H9 (cell line): Measurements from ENCODE around the gene ADORA2B. TPM values are rescaled to one million over a fixed set of nuclear protein-coding genes. Genes with fewer than 3 reads are reported as not detected.

Experiments
- DNase-seq: peaks from one replicate; pipeline ENCODE4 v3.0.0-alpha.2; 2017
- H2AFZ ChIP-seq: one replicate; pipeline ENCODE4 v1.6.1; 2013; ENCODE audit warnings: mild to moderate bottlenecking, low read length, control low read depth, moderate library complexity
- H2AK5ac ChIP-seq: 2 replicates; pipeline ENCODE4 v1.6.1; 2013; ENCODE audit warnings: low read length, control low read depth, mixed read lengths; ENCODE audit not compliant: insufficient read length
- H2BK120ac ChIP-seq: one replicate; pipeline ENCODE4 v1.6.1; 2013; ENCODE audit warnings: low read depth, mild to moderate bottlenecking, low read length, control low read depth, inconsistent platforms; ENCODE audit not compliant: poor library complexity, severe bottlenecking
- H2BK12ac ChIP-seq: 2 replicates; pipeline ENCODE4 v1.6.1; 2013; ENCODE audit warnings: low read length, control low read depth, mixed read lengths, low read depth; ENCODE audit not compliant: insufficient read length
- H2BK15ac ChIP-seq: 2 replicates; pipeline ENCODE4 v1.6.1; 2013; ENCODE audit warnings: low read depth, low read length, control low read depth
- H2BK20ac ChIP-seq: one replicate; pipeline ENCODE4 v1.6.1; 2013; ENCODE audit warnings: low read depth, mild to moderate bottlenecking, low read length, control low read depth, inconsistent platforms; ENCODE audit not compliant: poor library complexity, severe bottlenecking
- H2BK5ac ChIP-seq: 2 replicates; pipeline ENCODE4 v1.6.1; 2013; ENCODE audit warnings: low read length, control low read depth, mixed read lengths; ENCODE audit not compliant: insufficient read length
- H3K14ac ChIP-seq: 2 replicates; pipeline ENCODE4 v1.6.1; 2013; ENCODE audit warnings: low read length, control low read depth; ENCODE audit not compliant: insufficient read depth
- H3K18ac ChIP-seq: 2 replicates; pipeline ENCODE4 v1.6.1; 2013; ENCODE audit warnings: low read depth, mild to moderate bottlenecking, mixed read lengths, low read length, control low read depth; ENCODE audit not compliant: insufficient read length
- H3K23ac ChIP-seq: 2 replicates; pipeline ENCODE4 v1.6.1; 2013; ENCODE audit warnings: low read length, control low read depth, mixed read lengths, low read depth; ENCODE audit not compliant: insufficient read length
- H3K23me2 ChIP-seq: 2 replicates; pipeline ENCODE4 v1.6.1; 2013; ENCODE audit warnings: low read depth, mild to moderate bottlenecking, mixed read lengths, low read length, control low read depth; ENCODE audit not compliant: insufficient read length, poor library complexity, severe bottlenecking
- H3K27ac ChIP-seq: 2 replicates; pipeline ENCODE4 v1.5.1; 2013; ENCODE audit warnings: low read length, control low read depth, mixed read lengths, low read depth; ENCODE audit not compliant: insufficient read length
- H3K27me3 ChIP-seq: 2 replicates; pipeline ENCODE4 v1.6.1; 2013; ENCODE audit warnings: low read length, control low read depth, inconsistent platforms; ENCODE audit not compliant: insufficient read depth
- H3K4ac ChIP-seq: 2 replicates; pipeline ENCODE4 v1.6.1; 2013; ENCODE audit warnings: low read depth, mild to moderate bottlenecking, control low read depth, inconsistent platforms, low read length, moderate library complexity
- H3K4me1 ChIP-seq: 2 replicates; pipeline ENCODE4 v1.6.1; 2013; ENCODE audit warnings: low read length, control low read depth, inconsistent platforms; ENCODE audit not compliant: insufficient read depth
- H3K4me2 ChIP-seq: 2 replicates; pipeline ENCODE4 v1.6.1; 2013; ENCODE audit warnings: low read length, control low read depth, mixed read lengths; ENCODE audit not compliant: insufficient read length, insufficient read depth
- H3K56ac ChIP-seq: 2 replicates; pipeline ENCODE4 v1.6.1; 2013; ENCODE audit warnings: low read depth, mild to moderate bottlenecking, mixed read lengths, low read length, control low read depth; ENCODE audit not compliant: insufficient read length
- H3K79me1 ChIP-seq: 2 replicates; pipeline ENCODE4 v1.6.1; 2013; ENCODE audit warnings: low read depth, mild to moderate bottlenecking, moderate library complexity, low read length, control low read depth, inconsistent platforms; ENCODE audit not compliant: insufficient read depth, poor library complexity, severe bottlenecking
- H3K79me2 ChIP-seq: 2 replicates; pipeline ENCODE4 v1.6.1; 2013; ENCODE audit warnings: low read length, control low read depth, inconsistent platforms; ENCODE audit not compliant: insufficient read depth
- H3K9ac ChIP-seq: 2 replicates; pipeline ENCODE4 v1.6.1; 2013; ENCODE audit warnings: low read length, control low read depth, mixed read lengths; ENCODE audit not compliant: insufficient read length; ENCODE audit errors: extremely low read depth
- H3K9me3 ChIP-seq: one replicate; pipeline ENCODE4 v1.6.1; 2013; ENCODE audit warnings: low read depth, low read length, inconsistent platforms; ENCODE audit not compliant: control insufficient read depth
- H3T11ph ChIP-seq: one replicate; pipeline ENCODE4 v1.6.1; 2013; ENCODE audit warnings: mild to moderate bottlenecking, low read length, control low read depth, inconsistent platforms
- H4K20me1 ChIP-seq: one replicate; pipeline ENCODE4 v1.6.1; 2013; ENCODE audit not compliant: control insufficient read depth, insufficient read length, insufficient read depth
- H4K5ac ChIP-seq: 2 replicates; pipeline ENCODE4 v1.6.1; 2013; ENCODE audit warnings: low read depth, mild to moderate bottlenecking, mixed read lengths, low read length, control low read depth; ENCODE audit not compliant: insufficient read length
- H4K8ac ChIP-seq: replicated peaks from 2 replicates; pipeline ENCODE4 v1.6.1; 2013; ENCODE audit warnings: low read length, control low read depth, mixed read lengths, low read depth; ENCODE audit not compliant: insufficient read length
- H4K91ac ChIP-seq: 2 replicates; pipeline ENCODE4 v1.6.1; 2013; ENCODE audit warnings: low read depth, mild to moderate bottlenecking, moderate library complexity, mixed read lengths, low read length, control low read depth; ENCODE audit not compliant: insufficient read length
- H3K27ac Mint-ChIP-seq, 3 experiments: 2 replicates in 2 of 3; 3 replicates in 1 of 3; pipeline ENCODE4 v1.8.0; 2020 to 2021; ENCODE audit warnings: mixed read lengths in 3 of 3, mild to moderate bottlenecking in 1 of 3, moderate library complexity in 1 of 3
- H3K27me3 Mint-ChIP-seq: 2 replicates; pipeline ENCODE4 v1.8.0; 2021; ENCODE audit warnings: low read depth, mild to moderate bottlenecking, moderate library complexity, mixed read lengths
- H3K36me3 Mint-ChIP-seq, 3 experiments: 2 replicates in 2 of 3; 3 replicates in 1 of 3; pipeline ENCODE4 v1.8.0; 2020 to 2021; ENCODE audit warnings: low read depth in 3 of 3, mixed read lengths in 3 of 3; ENCODE audit not compliant: insufficient read depth in 1 of 3
- H3K4me1 Mint-ChIP-seq, 2 experiments: 2 replicates each; pipeline ENCODE4 v1.8.0; 2020; ENCODE audit warnings: mixed read lengths in 2 of 2
- H3K4me3 Mint-ChIP-seq, 2 experiments: 2 replicates in 1 of 2; 3 replicates in 1 of 2; pipeline ENCODE4 v1.8.0; 2020 to 2021; ENCODE audit warnings: mild to moderate bottlenecking in 2 of 2, mixed read lengths in 2 of 2, moderate library complexity in 1 of 2
- H3K9me3 Mint-ChIP-seq, 2 experiments: 2 replicates in 1 of 2; 3 replicates in 1 of 2; pipeline ENCODE4 v1.8.0; 2020; ENCODE audit warnings: mild to moderate bottlenecking in 2 of 2, mixed read lengths in 2 of 2, moderate library complexity in 1 of 2
- WGBS: extraction: QIAGEN DNeasy Blood & Tissue Kit; methylation state at CpG from one replicate; pipeline ENCODE4 v1.1.7; 2013; ENCODE audit warnings: missing lambda C conversion rate, low lambda C conversion rate, mixed read lengths; ENCODE audit not compliant: insufficient read length; ENCODE audit errors: extremely low coverage; 5-methylcytosine and 5-hydroxymethylcytosine counted together
- total RNA-seq: library from RNA; stranded (reverse); gene quantifications from 2 replicates; pipeline ENCODE4 v1.2.1, GENCODE V29; 2021
- TF ChIP-seq, protein P1 (sequence below): fragments of 200-600 bp; sonication (generic); conservative IDR thresholded peaks from 3 replicates; pipeline ENCODE4 v1.8.0; 2021; ENCODE audit warnings: antibody characterized with exemption, mild to moderate bottlenecking

ADORA2B gene
- total RNA-seq, 1 experiment from 2014 or later = 3.1 TPM

DNA sequence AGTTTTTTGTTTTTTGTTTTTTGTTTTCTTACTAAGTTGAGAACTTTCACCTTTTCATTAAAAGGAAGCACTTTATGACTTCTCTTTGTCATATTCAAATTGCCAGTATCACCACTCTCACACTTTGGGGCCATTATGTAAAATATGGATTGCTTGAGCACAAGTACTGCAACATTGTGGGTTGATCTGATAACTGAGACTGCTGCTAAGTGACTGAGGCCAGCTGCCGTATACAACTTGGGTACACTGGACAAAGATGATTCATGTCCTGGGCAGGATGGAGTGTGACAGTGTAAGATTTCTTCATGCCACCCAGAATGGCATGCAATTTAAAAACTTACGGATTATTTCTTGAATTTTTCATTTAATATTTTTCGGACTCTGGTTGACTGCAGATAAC is 62.5 kb downstream of the ADORA2B start:
- no peak overlapping the region for H3K9ac ChIP-seq
- H3K56ac ChIP-seq = no peak overlapping the region
- H3K27me3 ChIP-seq = no peaks in the 10 kb centered on the region
- H2AK5ac ChIP-seq = no peak overlapping the region
- no peaks in the 10 kb centered on the region for H3K9me3 ChIP-seq
- H3K4me1 Mint-ChIP-seq = peaks cover 0 to 4% of the 10 kb centered on the region in 2 experiments; a peak in 3 of 4 replicates
- no CpG with 5 or more reads among the region's 3 CpGs for WGBS
- no peak overlapping the region for H3K4me3 Mint-ChIP-seq
- H3T11ph ChIP-seq = no peak overlapping the region
- H2BK5ac ChIP-seq = no peak overlapping the region
- DNase-seq = no peak
- no peaks in the 10 kb centered on the region for H4K20me1 ChIP-seq
- no peak overlapping the region for H4K8ac ChIP-seq
- no peak overlapping the region for H2BK12ac ChIP-seq
- H3K23ac ChIP-seq = no peak overlapping the region
- H3K36me3 Mint-ChIP-seq = peaks cover 52 to 93% (median 81%) of the 10 kb centered on the region in 3 experiments
- no peak overlapping the region for H3K18ac ChIP-seq
- H3K79me2 ChIP-seq = no peaks in the 10 kb centered on the region
- no peak overlapping the region for H2BK120ac ChIP-seq
- H4K91ac ChIP-seq = no peak overlapping the region
- H3K27ac Mint-ChIP-seq = no peak overlapping the region
- no peak overlapping the region for H4K5ac ChIP-seq
- H3K14ac ChIP-seq = no peak overlapping the region
- H3K23me2 ChIP-seq = no peaks in the 10 kb centered on the region
- no peaks in the 10 kb centered on the region for H3K27me3 Mint-ChIP-seq
- TF ChIP-seq, protein P1, sequence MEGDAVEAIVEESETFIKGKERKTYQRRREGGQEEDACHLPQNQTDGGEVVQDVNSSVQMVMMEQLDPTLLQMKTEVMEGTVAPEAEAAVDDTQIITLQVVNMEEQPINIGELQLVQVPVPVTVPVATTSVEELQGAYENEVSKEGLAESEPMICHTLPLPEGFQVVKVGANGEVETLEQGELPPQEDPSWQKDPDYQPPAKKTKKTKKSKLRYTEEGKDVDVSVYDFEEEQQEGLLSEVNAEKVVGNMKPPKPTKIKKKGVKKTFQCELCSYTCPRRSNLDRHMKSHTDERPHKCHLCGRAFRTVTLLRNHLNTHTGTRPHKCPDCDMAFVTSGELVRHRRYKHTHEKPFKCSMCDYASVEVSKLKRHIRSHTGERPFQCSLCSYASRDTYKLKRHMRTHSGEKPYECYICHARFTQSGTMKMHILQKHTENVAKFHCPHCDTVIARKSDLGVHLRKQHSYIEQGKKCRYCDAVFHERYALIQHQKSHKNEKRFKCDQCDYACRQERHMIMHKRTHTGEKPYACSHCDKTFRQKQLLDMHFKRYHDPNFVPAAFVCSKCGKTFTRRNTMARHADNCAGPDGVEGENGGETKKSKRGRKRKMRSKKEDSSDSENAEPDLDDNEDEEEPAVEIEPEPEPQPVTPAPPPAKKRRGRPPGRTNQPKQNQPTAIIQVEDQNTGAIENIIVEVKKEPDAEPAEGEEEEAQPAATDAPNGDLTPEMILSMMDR = no peak
- H3K9me3 Mint-ChIP-seq = no peaks in the 10 kb centered on the region
- no peak overlapping the region for H2BK20ac ChIP-seq
- no peak overlapping the region for H3K4ac ChIP-seq
- H3K79me1 ChIP-seq = no peaks in the 10 kb centered on the region
- no peak overlapping the region for H2BK15ac ChIP-seq
- H3K4me2 ChIP-seq = no peak overlapping the region
- no peak overlapping the region for H2AFZ ChIP-seq
- H3K4me1 ChIP-seq = no peaks in the 10 kb centered on the region
- no peak overlapping the region for H3K27ac ChIP-seq
